Measurements from ENCODE around the gene CFAP99. TPM values are rescaled to one million over a fixed set of nuclear protein-coding genes. Genes with fewer than 3 reads are reported as not detected.

The CFAP99 gene
- total and polyA plus RNA-seq, 2 donors (not counting 1 experiment from before 2014, with no cell fraction given): not detected

GRCh38 chr4:2472187-2472586, 53.4 kb downstream of the CFAP99 start:
- no peaks in the 10 kb centered on the region for H3K27me3 ChIP-seq (replicated peaks in 1 of 4; ENCODE audit: control extremely low read depth in 1 of 4, control insufficient read depth in 3 of 4, insufficient read depth in 4 of 4, low read length in 3 of 4)
- H3K4me2 ChIP-seq (replicated peaks; ENCODE audit: low read depth, low read length, poor library complexity, severe bottlenecking): no peak overlapping the region
- no peak for ATAC-seq (ENCODE audit: low read depth)
- TF ChIP-seq CTCF (IDR thresholded peaks at IDR 0.05) (no peak), EZH2 (IDR thresholded peaks at IDR 0.05; ENCODE audit: borderline replicate concordance, insufficient read depth, low read depth, low read length, poor library complexity, severe bottlenecking) (no peak)
- H3K27me3 Mint-ChIP-seq: no peaks in the 10 kb centered on the region
- no peaks in the 10 kb centered on the region for H3K9me3 Mint-ChIP-seq (ENCODE audit: insufficient read depth)
- peaks cover 31 to 38% of the 10 kb centered on the region in 2 donors for H3K4me1 ChIP-seq (ENCODE audit: control insufficient read depth in 2 of 2, insufficient read depth in 2 of 2, low read length in 2 of 2)
- intact Hi-C loops (cut with micrococcal nuclease): no loop called here
- DNase-seq: no peak
- POLR2A ChIA-PET: interaction anchor here (1.0 kb wide), 1 partner anchor 12 kb away, joined by 4 read pairs; no protein-coding TSS in a partner anchor
- no peak overlapping the region for H3K4me3 Mint-ChIP-seq
- H3K9ac ChIP-seq (ENCODE audit: low read length): no peak overlapping the region
- no peaks in the 10 kb centered on the region for H3K9me3 ChIP-seq (ENCODE audit: control extremely low read depth in 1 of 3, control insufficient read depth in 2 of 3, insufficient read depth in 1 of 3, low read length in 2 of 3)
- no peak overlapping the region for H3K4me3 ChIP-seq (ENCODE audit: control extremely low read depth in 1 of 5, extremely low read depth in 1 of 5, insufficient read depth in 1 of 5, low read depth in 2 of 5, low read length in 4 of 5)
- peaks cover 97% of the 10 kb centered on the region for H3K79me2 ChIP-seq (ENCODE audit: control insufficient read depth, insufficient read depth, low read length)
- peaks cover 5 to 35% of the 10 kb centered on the region in 2 experiments for H3K36me3 ChIP-seq (replicated peaks in 1 of 2; ENCODE audit: control extremely low read depth in 1 of 2, control insufficient read depth in 1 of 2, extremely low read depth in 1 of 2, insufficient read depth in 2 of 2, low read length in 1 of 2)
- H3K27ac ChIP-seq (ENCODE audit: low read length in 2 of 2): peak overlapping the region in 1 of 2 donors; percentile 97
- 80% methylated on average over 1 of the region's 4 CpGs for WGBS (ENCODE audit: insufficient coverage)
- H4K20me1 ChIP-seq (ENCODE audit: control insufficient read depth, insufficient read depth, low read length, poor library complexity, severe bottlenecking): peaks cover 81% of the 10 kb centered on the region
- no peak overlapping the region for H2AFZ ChIP-seq (ENCODE audit: insufficient read depth, low read depth, low read length, poor library complexity, severe bottlenecking)
- peak overlapping the region; percentile 11 for H3K27ac Mint-ChIP-seq
- CTCF ChIA-PET: interaction anchor here (0.8 to 1.3 kb wide), 2 partner anchors 12 to 65 kb away, joined by 3 read pairs; no protein-coding TSS in a partner anchor
- H3K4me1 Mint-ChIP-seq: peaks cover 56% of the 10 kb centered on the region

- DNase-seq (no peak), ATAC-seq (ENCODE audit: low read depth) (no peak)
- Histone ChIP-seq H4K20me1 (ENCODE audit: control insufficient read depth, insufficient read depth, low read length, poor library complexity, severe bottlenecking) (peaks cover 99% of the 10 kb centered on the region), H3K27ac (ENCODE audit: low read length in 2 of 2) (peak overlapping the region in 1 of 2 donors; percentile 41), H3K79me2 (ENCODE audit: control insufficient read depth, insufficient read depth, low read length) (peaks cover 100% of the 10 kb centered on the region), H3K36me3 (replicated peaks in 1 of 2; ENCODE audit: control extremely low read depth in 1 of 2, control insufficient read depth in 1 of 2, extremely low read depth in 1 of 2, insufficient read depth in 2 of 2, low read length in 1 of 2) (peaks cover 0 to 29% of the 10 kb centered on the region in 2 experiments), H3K4me1 (ENCODE audit: control insufficient read depth in 2 of 2, insufficient read depth in 2 of 2, low read length in 2 of 2) (peaks cover 50 to 61% of the 10 kb centered on the region in 2 donors), H3K9me3 (ENCODE audit: control extremely low read depth in 1 of 3, control insufficient read depth in 2 of 3, insufficient read depth in 1 of 3, low read length in 2 of 3) (no peaks in the 10 kb centered on the region), H3K9ac (ENCODE audit: low read length) (no peak overlapping the region), H3K4me3 (ENCODE audit: control extremely low read depth in 1 of 5, extremely low read depth in 1 of 5, insufficient read depth in 1 of 5, low read depth in 2 of 5, low read length in 4 of 5) (no peak overlapping the region), H3K4me2 (replicated peaks; ENCODE audit: low read depth, low read length, poor library complexity, severe bottlenecking) (peak overlapping the region; percentile 17), H3K27me3 (replicated peaks in 1 of 4; ENCODE audit: control extremely low read depth in 1 of 4, control insufficient read depth in 3 of 4, insufficient read depth in 4 of 4, low read length in 3 of 4) (no peaks in the 10 kb centered on the region), H2AFZ (ENCODE audit: insufficient read depth, low read depth, low read length, poor library complexity, severe bottlenecking) (no peak overlapping the region)
- peaks cover 73% of the 10 kb centered on the region for H3K4me1 Mint-ChIP-seq
- ChIA-PET CTCF (no interaction called here), POLR2A (no interaction called here)
- peak overlapping the region; percentile 39 for H3K27ac Mint-ChIP-seq
- no peaks in the 10 kb centered on the region for H3K27me3 Mint-ChIP-seq
- TF ChIP-seq CTCF (IDR thresholded peaks at IDR 0.05) (no peak), EZH2 (IDR thresholded peaks at IDR 0.05; ENCODE audit: borderline replicate concordance, insufficient read depth, low read depth, low read length, poor library complexity, severe bottlenecking) (no peak)
- H3K4me3 Mint-ChIP-seq: peak overlapping the region; percentile 43
- intact Hi-C loops (cut with micrococcal nuclease): no loop called here
- WGBS (ENCODE audit: insufficient coverage): 4% methylated on average over 3 of the region's 3 CpGs
- no peaks in the 10 kb centered on the region for H3K9me3 Mint-ChIP-seq (ENCODE audit: insufficient read depth)
These were observed 59.5 kb downstream of the CFAP99 start for GRCh38 chr4:2478229-2478628.

Data from B cell (primary cell).